ENCODE data around the gene BARX1.

The BARX1 gene

DNA sequence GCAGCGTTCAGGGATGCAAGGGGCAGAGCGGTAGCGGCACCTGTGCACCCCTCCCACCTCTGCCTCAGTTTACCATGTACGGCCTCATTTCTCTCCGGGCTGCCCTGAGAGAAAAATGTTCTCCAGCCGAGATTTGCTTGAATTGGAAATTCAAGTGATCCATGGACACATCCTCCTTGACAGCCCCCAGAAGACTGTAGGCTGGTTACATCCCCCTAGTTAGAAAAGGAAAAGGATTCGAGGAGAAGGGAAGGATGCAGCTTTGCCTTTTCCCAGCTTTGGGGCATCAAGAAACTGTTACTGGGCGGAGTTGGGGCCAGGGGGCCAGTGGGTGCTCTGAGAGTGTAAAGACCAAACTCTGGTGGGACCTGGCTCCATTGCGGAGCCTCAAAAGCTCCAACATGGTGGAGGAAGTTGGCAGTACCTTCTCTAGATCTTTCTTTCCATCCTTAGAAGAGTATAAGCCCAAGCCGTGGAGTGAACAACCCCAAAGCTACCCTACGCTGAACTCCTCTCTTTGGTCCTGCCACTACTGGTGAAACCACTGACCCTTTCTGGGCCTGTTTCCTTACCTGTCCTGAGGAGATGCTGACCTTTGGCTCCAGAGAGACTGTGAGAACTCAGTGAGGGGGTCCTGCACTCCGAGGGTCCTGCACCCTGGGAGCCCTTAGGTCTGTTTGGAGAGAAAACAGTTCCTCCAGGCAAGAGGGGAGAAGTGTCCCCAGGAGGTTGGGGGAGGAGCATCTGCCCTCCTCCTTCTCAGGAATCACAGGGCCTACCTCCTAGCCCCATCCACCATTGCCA lies 1.0 kb upstream of the BARX1 start:
- Histone ChIP-seq H3K9ac (ENCODE audit: low read length) (no peak overlapping the region), H3F3A (ENCODE audit: insufficient read depth) (no peaks in the 10 kb centered on the region), H3K27ac (ENCODE audit: low read depth, low read length) (no peak overlapping the region), H3K4me3 (ENCODE audit: insufficient read depth, low read length, poor library complexity, severe bottlenecking) (no peak overlapping the region), H2AFZ (ENCODE audit: low read depth, low read length, severe bottlenecking) (no peak overlapping the region), H3K36me3 (ENCODE audit: low read length) (no peaks in the 10 kb centered on the region), H3K4me2 (ENCODE audit: low read depth, low read length, poor library complexity, severe bottlenecking) (no peak overlapping the region), H3K79me2 (ENCODE audit: insufficient read depth, low read length) (no peaks in the 10 kb centered on the region), H3K9me3 (ENCODE audit: insufficient read depth, low read length) (no peaks in the 10 kb centered on the region), H3K9me2 (replicated peaks; ENCODE audit: insufficient read depth, low read length) (no peaks in the 10 kb centered on the region), H4K20me1 (ENCODE audit: low read depth, low read length) (no peaks in the 10 kb centered on the region), H3K27me3 (ENCODE audit: low read length) (no peaks in the 10 kb centered on the region)
- TF ChIP-seq, protein P1, sequence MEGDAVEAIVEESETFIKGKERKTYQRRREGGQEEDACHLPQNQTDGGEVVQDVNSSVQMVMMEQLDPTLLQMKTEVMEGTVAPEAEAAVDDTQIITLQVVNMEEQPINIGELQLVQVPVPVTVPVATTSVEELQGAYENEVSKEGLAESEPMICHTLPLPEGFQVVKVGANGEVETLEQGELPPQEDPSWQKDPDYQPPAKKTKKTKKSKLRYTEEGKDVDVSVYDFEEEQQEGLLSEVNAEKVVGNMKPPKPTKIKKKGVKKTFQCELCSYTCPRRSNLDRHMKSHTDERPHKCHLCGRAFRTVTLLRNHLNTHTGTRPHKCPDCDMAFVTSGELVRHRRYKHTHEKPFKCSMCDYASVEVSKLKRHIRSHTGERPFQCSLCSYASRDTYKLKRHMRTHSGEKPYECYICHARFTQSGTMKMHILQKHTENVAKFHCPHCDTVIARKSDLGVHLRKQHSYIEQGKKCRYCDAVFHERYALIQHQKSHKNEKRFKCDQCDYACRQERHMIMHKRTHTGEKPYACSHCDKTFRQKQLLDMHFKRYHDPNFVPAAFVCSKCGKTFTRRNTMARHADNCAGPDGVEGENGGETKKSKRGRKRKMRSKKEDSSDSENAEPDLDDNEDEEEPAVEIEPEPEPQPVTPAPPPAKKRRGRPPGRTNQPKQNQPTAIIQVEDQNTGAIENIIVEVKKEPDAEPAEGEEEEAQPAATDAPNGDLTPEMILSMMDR (IDR thresholded peaks at IDR 0.05; ENCODE audit: insufficient read depth, low read length, poor library complexity, severe bottlenecking): no peak
- no peak for TF ChIP-seq EZH2phosphoT487 (conservative IDR thresholded peaks at IDR 0.05; ENCODE audit: low read length)

DNA sequence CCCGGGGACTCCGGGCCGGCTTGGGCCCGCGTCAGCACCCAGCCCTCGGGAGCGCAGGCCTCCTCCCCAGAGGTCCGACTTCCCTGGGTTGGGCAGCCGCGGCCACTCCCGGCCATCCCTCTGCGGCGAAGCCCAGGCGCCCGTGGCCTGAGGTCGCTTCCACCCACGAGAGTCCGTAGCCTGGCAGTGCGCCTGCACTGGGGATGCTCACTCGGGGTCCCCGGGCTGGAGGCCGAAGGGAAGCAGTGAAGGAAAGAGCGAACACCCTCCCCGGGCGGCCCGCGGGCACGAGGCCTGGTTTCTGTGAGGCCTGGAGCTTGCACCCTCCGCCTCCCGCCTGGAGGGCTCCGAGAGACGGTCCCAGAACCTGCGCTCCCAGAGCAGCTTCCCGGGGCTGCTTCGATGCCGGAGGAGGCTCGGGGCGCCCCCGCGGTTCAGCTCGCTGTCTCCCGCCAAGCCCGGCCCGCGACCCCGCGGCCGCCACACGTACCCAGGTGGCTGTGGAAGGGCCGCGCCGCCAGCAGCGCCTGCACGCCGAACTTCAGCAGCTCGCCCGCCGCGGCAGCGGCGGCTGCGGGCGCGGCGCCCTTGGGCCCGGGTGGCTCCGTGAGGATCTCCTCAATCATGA lies 607 bp downstream of the BARX1 start:
- Histone ChIP-seq H2AFZ (ENCODE audit: low read depth, low read length, severe bottlenecking) (no peak overlapping the region), H3K4me2 (ENCODE audit: low read depth, low read length, poor library complexity, severe bottlenecking) (no peak overlapping the region), H4K20me1 (ENCODE audit: low read depth, low read length) (no peaks in the 10 kb centered on the region)

DNA sequence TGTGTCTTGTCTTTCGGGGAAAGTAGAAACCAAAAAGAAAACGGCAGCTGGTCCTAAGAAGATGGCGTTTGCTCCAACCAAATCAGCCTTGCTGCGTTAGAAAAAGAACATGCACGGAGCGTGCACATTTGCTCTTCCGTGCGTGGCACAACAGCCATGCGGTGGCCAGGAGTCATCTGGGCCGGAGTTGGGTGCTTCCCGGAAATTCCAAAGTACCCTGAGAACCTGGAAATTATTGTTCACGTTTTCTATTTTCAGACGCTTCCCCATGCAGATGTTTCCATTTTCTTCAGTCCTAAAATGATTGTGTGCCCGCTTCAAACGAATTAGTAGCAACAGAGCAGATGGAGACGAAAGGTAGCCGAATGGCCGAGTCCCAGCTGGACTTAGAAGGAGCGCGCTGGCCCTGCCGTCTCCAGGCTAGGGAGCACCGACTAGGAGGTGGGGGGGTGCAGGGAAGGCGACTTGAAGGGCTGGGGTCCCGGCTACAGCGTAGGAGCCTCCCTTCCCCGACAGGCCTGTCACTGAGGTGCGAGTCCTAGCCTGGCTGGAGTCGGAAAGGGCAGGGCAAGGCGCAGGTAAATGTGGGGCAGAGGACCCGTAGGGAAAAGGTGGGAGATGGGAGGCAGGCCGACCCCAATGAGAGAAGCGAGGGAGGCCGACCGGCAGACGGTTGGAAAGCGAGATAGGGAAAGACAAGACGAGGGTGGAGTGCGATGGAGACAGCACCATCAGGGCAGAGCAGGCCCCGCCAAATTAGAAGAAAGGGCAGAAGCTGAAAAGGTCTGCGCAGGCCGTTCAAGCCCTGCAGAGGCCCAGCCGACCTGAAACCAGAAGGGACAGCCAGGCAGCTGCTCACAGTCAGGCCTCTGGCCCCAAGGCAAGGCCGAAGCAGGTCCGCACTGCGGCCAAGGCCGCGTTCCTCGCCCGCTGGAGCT lies 1.4 kb downstream of the BARX1 start:
- Histone ChIP-seq H3K4me2 (ENCODE audit: low read depth, low read length, poor library complexity, severe bottlenecking) (no peak overlapping the region), H3K27me3 (ENCODE audit: low read length) (no peaks in the 10 kb centered on the region), H3K9me2 (replicated peaks; ENCODE audit: insufficient read depth, low read length) (no peaks in the 10 kb centered on the region), H3K79me2 (ENCODE audit: insufficient read depth, low read length) (no peaks in the 10 kb centered on the region), H3F3A (ENCODE audit: insufficient read depth) (no peaks in the 10 kb centered on the region), H3K36me3 (ENCODE audit: low read length) (no peaks in the 10 kb centered on the region), H3K27ac (ENCODE audit: low read depth, low read length) (no peak overlapping the region), H3K4me3 (ENCODE audit: insufficient read depth, low read length, poor library complexity, severe bottlenecking) (no peak overlapping the region), H2AFZ (ENCODE audit: low read depth, low read length, severe bottlenecking) (no peak overlapping the region), H3K9ac (ENCODE audit: low read length) (no peak overlapping the region), H4K20me1 (ENCODE audit: low read depth, low read length) (no peaks in the 10 kb centered on the region), H3K9me3 (ENCODE audit: insufficient read depth, low read length) (no peaks in the 10 kb centered on the region)
- TF ChIP-seq, protein P1 (IDR thresholded peaks at IDR 0.05; ENCODE audit: insufficient read depth, low read length, poor library complexity, severe bottlenecking): no peak
- no peak for TF ChIP-seq EZH2phosphoT487 (conservative IDR thresholded peaks at IDR 0.05; ENCODE audit: low read length)

More for the DNA sequence above, 607 bp downstream of the BARX1 start:
- Histone ChIP-seq H3K4me3 (ENCODE audit: insufficient read depth, low read length, poor library complexity, severe bottlenecking) (no peak overlapping the region), H3K36me3 (ENCODE audit: low read length) (no peaks in the 10 kb centered on the region), H3K9me2 (replicated peaks; ENCODE audit: insufficient read depth, low read length) (no peaks in the 10 kb centered on the region), H3K27ac (ENCODE audit: low read depth, low read length) (no peak overlapping the region), H3K9ac (ENCODE audit: low read length) (no peak overlapping the region), H3K9me3 (ENCODE audit: insufficient read depth, low read length) (no peaks in the 10 kb centered on the region), H3F3A (ENCODE audit: insufficient read depth) (no peaks in the 10 kb centered on the region), H3K79me2 (ENCODE audit: insufficient read depth, low read length) (no peaks in the 10 kb centered on the region), H3K27me3 (ENCODE audit: low read length) (no peaks in the 10 kb centered on the region)
- TF ChIP-seq EZH2phosphoT487 (conservative IDR thresholded peaks at IDR 0.05; ENCODE audit: low read length): no peak
- TF ChIP-seq, protein P1 (IDR thresholded peaks at IDR 0.05; ENCODE audit: insufficient read depth, low read length, poor library complexity, severe bottlenecking): no peak
